AG09309 (cell line): ENCODE measurements around the gene ITGB5.
A peak's percentile ranks its signal among the peaks of the same experiment; 100 is the strongest.
"Not testable (repeated sequence)": the region's sequence is repeated elsewhere in the genome, so short reads cannot be mapped to it uniquely, and the experiment has no call there.

ENCODE experiments used
- DNase-seq: peaks from one replicate; pipeline ENCODE4 v3.0.0-alpha.2; 2010; ENCODE audit warnings: low read depth
- H3K4me3 ChIP-seq: 2 replicates; pipeline ENCODE4 v1.5.1; 2011; ENCODE audit warnings: mild to moderate bottlenecking, low read depth, low read length, moderate library complexity; ENCODE audit not compliant: control insufficient read depth
- CTCF ChIP-seq: IDR thresholded peaks from 2 replicates; pipeline ENCODE4 v1.5.1; 2011; ENCODE audit warnings: mild to moderate bottlenecking, low read depth, low read length, inconsistent platforms; ENCODE audit not compliant: insufficient read depth, control insufficient read depth; ENCODE audit errors: missing control alignments

Gene ITGB5

GRCh38 chr3:124829178-124829818, 57.9 kb downstream of the ITGB5 start:
- no peak for DNase-seq
- no peak for TF ChIP-seq CTCF
- H3K4me3 ChIP-seq: no peak overlapping the region

- not testable (repeated sequence) for DNase-seq, H3K4me3 ChIP-seq
Observed at GRCh38 chr3:124827476-124828206, 59.5 kb downstream of the ITGB5 start.

GRCh38 chr3:124826703-124827102, 60.5 kb downstream of the ITGB5 start:
- no peak overlapping the region for H3K4me3 ChIP-seq
- TF ChIP-seq CTCF: no peak
- DNase-seq: peak; percentile 56

- DNase-seq: no peak
- TF ChIP-seq CTCF: no peak
- H3K4me3 ChIP-seq: no peak overlapping the region
Observed at GRCh38 chr3:124824286-124824915, 62.8 kb downstream of the ITGB5 start.

GRCh38 chr3:124823648-124824047, 63.5 kb downstream of the ITGB5 start:
- no peak for TF ChIP-seq CTCF
- no peak overlapping the region for H3K4me3 ChIP-seq
- no peak for DNase-seq

- TF ChIP-seq CTCF: no peak
- no peak overlapping the region for H3K4me3 ChIP-seq
- no peak for DNase-seq
Observed at GRCh38 chr3:124823206-124823605, 64.0 kb downstream of the ITGB5 start.

GRCh38 chr3:124821356-124821755, 65.8 kb downstream of the ITGB5 start:
- no peak overlapping the region for H3K4me3 ChIP-seq
- no peak for DNase-seq
- no peak for TF ChIP-seq CTCF
